HepG2 (cell line): Measurements from ENCODE around the gene TNP2. TPM values are rescaled to one million over a fixed set of nuclear protein-coding genes. Genes with fewer than 3 reads are reported as not detected.

Experiments used
- CCAR2 ChIP-seq: fragments of 200-400 bp; formaldehyde crosslinking; optimal IDR thresholded peaks from 2 replicates; pipeline ENCODE3; 2018; ENCODE audit warnings: low read depth, mild to moderate bottlenecking, low read length, moderate library complexity
- CENPBD1 ChIP-seq: sonication (generic); formaldehyde crosslinking; IDR thresholded peaks from 2 replicates; pipeline ENCODE4 v1.8.0; 2022; ENCODE audit warnings: missing genetic modification reagents, low read depth, mild to moderate bottlenecking, borderline replicate concordance
- ERF ChIP-seq: IDR thresholded peaks from 2 replicates; pipeline ENCODE4 v1.6.1; 2018; ENCODE audit warnings: missing biosample characterization, missing genetic modification reagents
- FOXA1 ChIP-seq, 2 experiments: fragments of 450-650 bp in 1 of 2; sonication (generic) in 1 of 2; formaldehyde crosslinking in 1 of 2; IDR thresholded peaks; 2 replicates each; pipeline versions ENCODE4 v1.4.0 to v1.6.1; 2016 to 2020; ENCODE audit warnings: missing genetic modification reagents in 1 of 2
- FOXK2 ChIP-seq: fragments of 450-650 bp; IDR thresholded peaks from 2 replicates; pipeline ENCODE4 v1.6.1; 2016
- KDM1A ChIP-seq: IDR thresholded peaks from 2 replicates; pipeline ENCODE4 v1.6.1; 2016; ENCODE audit warnings: missing compliant biosample characterization
- MEIS1 ChIP-seq: sonication (generic); formaldehyde crosslinking; IDR thresholded peaks from 2 replicates; pipeline ENCODE4 v1.9.0; 2021; ENCODE audit warnings: mild to moderate bottlenecking, missing genetic modification reagents, moderate library complexity, borderline replicate concordance
- MXD1 ChIP-seq: sonication (generic); formaldehyde crosslinking; IDR thresholded peaks from 2 replicates; pipeline ENCODE4 v1.4.0; 2020; ENCODE audit warnings: mild to moderate bottlenecking, missing genetic modification reagents
- NFATC3 ChIP-seq: sonication (generic); formaldehyde crosslinking; IDR thresholded peaks from 2 replicates; pipeline ENCODE4 v1.5.1; 2020; ENCODE audit warnings: mild to moderate bottlenecking, missing genetic modification reagents
- NR2C2 ChIP-seq: sonication (generic); formaldehyde crosslinking; IDR thresholded peaks from 2 replicates; pipeline ENCODE4 v1.4.0; 2020; ENCODE audit warnings: missing genetic modification reagents, mild to moderate bottlenecking, moderate library complexity, borderline replicate concordance
- NRL ChIP-seq: sonication (generic); formaldehyde crosslinking; IDR thresholded peaks from 2 replicates; pipeline ENCODE4 v1.5.0; 2020; ENCODE audit warnings: missing genetic modification reagents, mild to moderate bottlenecking, moderate library complexity, borderline replicate concordance
- SNRNP70 ChIP-seq: fragments of 200-400 bp; formaldehyde crosslinking; IDR thresholded peaks from 2 replicates; pipeline ENCODE4 v1.6.1; 2017; ENCODE audit warnings: mild to moderate bottlenecking, low read depth, low read length, moderate library complexity
- SOX6 ChIP-seq, 2 experiments: fragments of 450-650 bp in 1 of 2; sonication (generic) in 1 of 2; formaldehyde crosslinking in 1 of 2; IDR thresholded peaks; 2 replicates each; pipeline versions ENCODE4 v1.4.0 to v1.6.1; 2017 to 2020; ENCODE audit warnings: antibody characterized with exemption in 1 of 2, mild to moderate bottlenecking in 1 of 2, missing genetic modification reagents in 1 of 2
- ZBTB7B ChIP-seq: sonication (generic); formaldehyde crosslinking; IDR thresholded peaks from 2 replicates; pipeline ENCODE4 v1.4.0; 2020; ENCODE audit warnings: missing genetic modification reagents
- ZNF451 ChIP-seq: sonication (generic); formaldehyde crosslinking; IDR thresholded peaks from 2 replicates; pipeline ENCODE4 v1.5.0; 2020; ENCODE audit warnings: mild to moderate bottlenecking, missing genetic modification reagents
- ZNF549 ChIP-seq: sonication (generic); formaldehyde crosslinking; IDR thresholded peaks from 2 replicates; pipeline ENCODE4 v1.5.0; 2020; ENCODE audit warnings: missing genetic modification reagents
- ZNF703 ChIP-seq: sonication (generic); formaldehyde crosslinking; IDR thresholded peaks from 2 replicates; pipeline ENCODE4 v1.5.1; 2020; ENCODE audit warnings: missing genetic modification reagents, mild to moderate bottlenecking, moderate library complexity, borderline replicate concordance
- ZNF775 ChIP-seq: sonication (generic); formaldehyde crosslinking; IDR thresholded peaks from 2 replicates; pipeline ENCODE4 v1.4.0; 2020; ENCODE audit warnings: missing genetic modification reagents, mild to moderate bottlenecking, moderate library complexity, borderline replicate concordance
- polyA plus RNA-seq, 8 experiments: library from polyadenylated mRNA; depleted of rRNA in 3 of 8; stranded (reverse) in 7 of 8; unstranded in 1 of 8; fragments of >200 nt; fragmentation: Illumina TruSeq in 4 of 8; extraction: Trizol in 4 of 8; gene quantifications; 2 replicates each; pipeline versions ENCODE4 v1.2.1 to v1.2.3, GENCODE V29; 2011 to 2016; ENCODE audit warnings: low read depth in 4 of 8, missing spikeins in 1 of 8, mixed read lengths in 1 of 8; ENCODE audit not compliant: insufficient read depth in 1 of 8
- total RNA-seq, 5 experiments: library from RNA; depleted of rRNA; stranded (reverse); fragments of >200 nt; fragmentation: Illumina TruSeq; extraction: Trizol; gene quantifications; 2 replicates each; pipeline ENCODE4 v1.2.3, GENCODE V29; 2016; ENCODE audit warnings: low read depth in 1 of 5
- TF ChIP-seq, protein P1 (sequence below): sonication (generic); formaldehyde crosslinking; IDR thresholded peaks from 2 replicates; pipeline ENCODE4 v1.5.0; 2020; ENCODE audit warnings: missing genetic modification reagents
- TF ChIP-seq, protein P2 (sequence below): sonication (generic); formaldehyde crosslinking; IDR thresholded peaks from 2 replicates; pipeline ENCODE4 v1.8.0; 2022; ENCODE audit warnings: missing genetic modification reagents, mild to moderate bottlenecking, inconsistent platforms, borderline replicate concordance
- TF ChIP-seq, protein P3 (sequence below): sonication (generic); formaldehyde crosslinking; IDR thresholded peaks from 2 replicates; pipeline ENCODE4 v1.9.0; 2021; ENCODE audit warnings: missing genetic modification reagents, borderline replicate concordance

TNP2 gene
- total and polyA plus RNA-seq, 2 of the 13 experiments (the other 11 are each of a cell fraction or from before 2014, with no cell fraction given): not detected

DNA sequence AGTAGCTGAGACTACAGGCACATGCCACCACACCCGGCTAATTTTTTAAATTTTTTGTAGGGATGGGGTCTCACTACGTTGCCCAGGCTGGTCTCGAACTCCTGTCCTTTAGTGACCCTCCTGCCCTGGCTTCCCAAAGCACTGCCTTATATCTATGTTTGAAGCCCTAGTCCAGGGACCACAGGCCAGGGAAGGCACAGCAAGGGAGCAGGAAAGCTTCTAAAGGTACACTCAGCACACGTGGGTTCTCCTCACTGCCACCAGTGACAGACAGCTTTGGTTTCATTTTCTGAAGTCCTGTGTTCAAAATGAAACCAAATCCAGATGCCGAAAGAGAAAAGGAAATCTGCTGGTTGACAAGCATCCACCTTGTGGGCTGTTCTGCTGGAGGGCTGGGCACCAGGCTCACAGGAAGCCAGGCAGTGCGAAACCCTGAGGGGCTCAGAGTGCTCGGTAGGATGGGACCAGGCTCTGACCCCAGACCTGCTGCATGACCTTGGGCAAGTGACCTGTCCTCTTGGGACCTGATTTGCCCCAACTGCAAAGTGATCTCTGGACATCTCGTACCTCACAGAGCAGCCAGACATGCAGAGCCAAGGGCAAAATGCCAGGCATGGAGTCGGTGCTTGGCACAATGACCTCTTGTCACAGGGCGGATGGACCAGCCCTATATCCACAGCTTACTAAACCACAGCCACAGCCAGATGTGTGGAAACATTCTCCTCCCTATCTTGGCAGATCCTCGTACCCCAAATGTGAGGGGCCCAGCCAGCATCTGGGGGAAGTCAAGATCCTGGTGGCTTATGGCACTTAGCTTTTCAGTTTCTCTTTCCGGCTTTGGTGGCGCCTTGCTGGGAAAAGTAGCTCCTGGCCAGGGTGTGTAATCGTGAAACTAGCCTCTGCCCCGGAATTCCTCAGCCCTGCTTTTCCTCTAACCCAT, 10.3 kb downstream of the TNP2 start (continued):
- TF ChIP-seq MEIS1 (CRISPR knock-in tag) (peak; percentile 81; the same call in 1 of the 2 replicates), MXD1 (peak; percentile 77), ZBTB7B (CRISPR knock-in tag) (peak; percentile 73; the same call in 1 of the 2 replicates), ZNF451 (CRISPR knock-in tag) (0 out of 2 replicates have a peak, but pooled peaks have one; percentile 21), ZNF703 (CRISPR knock-in tag) (no peak), FOXA1 (IDR thresholded peaks at IDR 0.05) (no peak), FOXA1 (CRISPR knock-in tag; IDR thresholded peaks at IDR 0.05) (peak; percentile 17), SNRNP70 (no peak), SOX6 (IDR thresholded peaks at IDR 0.05) (no peak), SOX6 (CRISPR knock-in tag; IDR thresholded peaks at IDR 0.05) (peak; percentile 68), CENPBD1 (CRISPR knock-in tag) (no peak), KDM1A (CRISPR knock-in tag) (peak; percentile 67; the same call in 1 of the 2 replicates), NR2C2 (CRISPR knock-in tag) (peak; percentile 85), ZNF775 (CRISPR knock-in tag) (no peak), ERF (CRISPR knock-in tag) (peak; percentile 52; the same call in 1 of the 2 replicates), NRL (CRISPR knock-in tag) (peak; percentile 70; the same call in 1 of the 2 replicates), NFATC3 (peak; percentile 86; the same call in 1 of the 2 replicates), CCAR2 (no peak), FOXK2 (no peak; the same call in 1 of the 2 replicates), ZNF549 (no peak)
- TF ChIP-seq, protein P1, sequence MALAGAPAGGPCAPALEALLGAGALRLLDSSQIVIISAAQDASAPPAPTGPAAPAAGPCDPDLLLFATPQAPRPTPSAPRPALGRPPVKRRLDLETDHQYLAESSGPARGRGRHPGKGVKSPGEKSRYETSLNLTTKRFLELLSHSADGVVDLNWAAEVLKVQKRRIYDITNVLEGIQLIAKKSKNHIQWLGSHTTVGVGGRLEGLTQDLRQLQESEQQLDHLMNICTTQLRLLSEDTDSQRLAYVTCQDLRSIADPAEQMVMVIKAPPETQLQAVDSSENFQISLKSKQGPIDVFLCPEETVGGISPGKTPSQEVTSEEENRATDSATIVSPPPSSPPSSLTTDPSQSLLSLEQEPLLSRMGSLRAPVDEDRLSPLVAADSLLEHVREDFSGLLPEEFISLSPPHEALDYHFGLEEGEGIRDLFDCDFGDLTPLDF (CRISPR knock-in tag): no peak
- TF ChIP-seq, protein P2, sequence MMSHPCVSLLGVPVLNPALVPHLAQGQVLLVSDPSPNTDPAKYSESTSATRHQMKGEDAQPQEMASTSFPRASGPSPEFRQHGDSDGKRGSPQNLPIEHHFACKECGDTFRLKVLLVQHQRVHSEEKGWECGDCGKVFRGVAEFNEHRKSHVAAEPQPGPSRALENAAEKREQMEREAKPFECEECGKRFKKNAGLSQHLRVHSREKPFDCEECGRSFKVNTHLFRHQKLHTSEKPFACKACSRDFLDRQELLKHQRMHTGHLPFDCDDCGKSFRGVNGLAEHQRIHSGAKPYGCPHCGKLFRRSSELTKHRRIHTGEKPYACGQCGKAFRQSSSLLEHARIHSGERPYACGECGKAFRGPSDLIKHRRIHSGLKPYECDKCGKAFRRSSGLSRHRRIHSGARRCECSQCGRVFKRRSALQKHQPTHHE (CRISPR knock-in tag): no peak
- TF ChIP-seq, protein P3, sequence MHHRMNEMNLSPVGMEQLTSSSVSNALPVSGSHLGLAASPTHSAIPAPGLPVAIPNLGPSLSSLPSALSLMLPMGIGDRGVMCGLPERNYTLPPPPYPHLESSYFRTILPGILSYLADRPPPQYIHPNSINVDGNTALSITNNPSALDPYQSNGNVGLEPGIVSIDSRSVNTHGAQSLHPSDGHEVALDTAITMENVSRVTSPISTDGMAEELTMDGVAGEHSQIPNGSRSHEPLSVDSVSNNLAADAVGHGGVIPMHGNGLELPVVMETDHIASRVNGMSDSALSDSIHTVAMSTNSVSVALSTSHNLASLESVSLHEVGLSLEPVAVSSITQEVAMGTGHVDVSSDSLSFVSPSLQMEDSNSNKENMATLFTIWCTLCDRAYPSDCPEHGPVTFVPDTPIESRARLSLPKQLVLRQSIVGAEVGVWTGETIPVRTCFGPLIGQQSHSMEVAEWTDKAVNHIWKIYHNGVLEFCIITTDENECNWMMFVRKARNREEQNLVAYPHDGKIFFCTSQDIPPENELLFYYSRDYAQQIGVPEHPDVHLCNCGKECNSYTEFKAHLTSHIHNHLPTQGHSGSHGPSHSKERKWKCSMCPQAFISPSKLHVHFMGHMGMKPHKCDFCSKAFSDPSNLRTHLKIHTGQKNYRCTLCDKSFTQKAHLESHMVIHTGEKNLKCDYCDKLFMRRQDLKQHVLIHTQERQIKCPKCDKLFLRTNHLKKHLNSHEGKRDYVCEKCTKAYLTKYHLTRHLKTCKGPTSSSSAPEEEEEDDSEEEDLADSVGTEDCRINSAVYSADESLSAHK (CRISPR knock-in tag): no peak
